Epidermal melanocyte (primary cell): ENCODE results near the gene EDN2.

ENCODE experiments used
- DNase-seq: peaks from one replicate; pipeline ENCODE4 v3.0.0; 2011; ENCODE audit warnings: low spot score; ENCODE audit not compliant: insufficient read length

Gene EDN2

DNA sequence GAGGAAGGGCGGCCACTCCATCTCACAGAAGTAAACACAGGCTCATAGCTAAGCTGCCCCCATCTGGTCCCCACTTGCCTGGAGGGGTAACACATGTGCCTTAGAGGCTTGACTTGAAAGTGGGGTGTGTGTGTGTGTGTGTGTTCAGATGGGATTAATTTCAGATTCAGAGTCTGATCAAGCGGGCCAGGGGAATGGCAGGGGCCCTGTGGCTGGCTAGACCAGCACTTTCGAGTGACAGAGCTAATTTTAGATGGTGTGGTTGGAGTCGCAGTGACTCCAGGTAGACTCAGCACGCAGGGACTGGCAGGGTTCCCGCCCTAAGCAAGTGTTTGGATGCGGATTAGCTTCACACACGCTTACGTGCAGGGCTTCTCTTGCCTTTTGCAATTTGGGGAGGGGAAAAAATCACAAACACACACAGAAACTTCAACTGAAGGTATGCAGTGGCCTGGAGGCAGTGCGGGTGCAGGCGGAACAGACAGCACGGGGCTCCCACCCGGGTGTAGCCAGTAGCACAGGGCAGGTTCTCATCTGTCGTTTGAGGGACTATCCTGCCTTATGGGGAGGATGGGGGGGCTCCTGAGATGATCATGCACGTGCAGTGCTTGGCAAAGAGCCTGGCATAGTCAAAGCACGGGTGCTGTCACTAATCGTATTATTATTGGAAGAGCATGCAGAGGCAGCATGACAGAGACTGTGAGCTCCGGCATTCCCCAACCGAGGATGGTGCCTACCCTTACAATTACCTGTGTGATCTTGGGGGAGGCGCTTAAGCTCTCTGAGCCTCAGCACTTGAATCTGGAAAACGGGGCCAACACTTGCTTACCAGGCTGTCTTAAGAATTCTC is 1.3 kb downstream of the EDN2 start:
- no peak for DNase-seq

DNA sequence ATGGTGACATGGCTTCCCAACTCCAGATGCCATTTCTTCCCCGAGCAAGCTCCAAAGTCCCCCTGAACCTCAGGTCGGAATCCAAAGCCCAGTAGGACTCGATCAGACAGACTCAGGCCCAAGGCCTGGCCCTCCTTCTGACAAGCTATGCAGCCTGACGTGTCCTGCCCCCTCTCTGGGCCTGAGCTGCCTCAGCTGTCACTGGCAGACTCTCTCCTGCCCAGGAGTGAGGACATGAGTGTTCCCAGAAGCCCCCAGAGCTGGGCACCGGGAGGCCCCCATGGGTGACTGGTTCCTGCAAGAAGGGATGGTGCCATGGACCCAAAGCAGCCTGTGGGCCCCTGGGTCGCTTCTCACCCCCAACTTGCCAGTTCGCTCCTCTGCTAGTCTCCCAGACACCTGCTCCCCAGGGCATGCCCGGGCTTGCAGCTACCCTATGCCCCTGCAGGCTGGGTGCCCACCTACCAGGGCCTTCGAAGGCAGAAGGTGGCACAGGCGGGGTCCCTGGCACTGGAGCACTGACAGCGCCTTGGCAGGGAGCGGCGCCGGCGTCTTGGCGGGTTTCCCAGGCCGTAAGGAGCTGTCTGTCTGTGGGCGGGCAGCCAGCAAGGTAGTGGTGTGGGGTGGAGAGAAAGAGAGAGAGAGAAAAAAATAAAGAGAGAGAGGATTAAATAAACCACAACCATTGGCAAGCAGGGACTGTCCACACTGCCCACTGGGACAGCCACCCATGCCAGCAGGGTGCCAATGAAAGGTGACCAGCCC is 2.3 kb downstream of the EDN2 start:
- DNase-seq = no peak

- no peak for DNase-seq
Measured at GRCh38 chr1:41481109-41481775, 3.2 kb downstream of the EDN2 start.

- no peak for DNase-seq
Measured at GRCh38 chr1:41480204-41481108, 4.0 kb downstream of the EDN2 start.

DNA sequence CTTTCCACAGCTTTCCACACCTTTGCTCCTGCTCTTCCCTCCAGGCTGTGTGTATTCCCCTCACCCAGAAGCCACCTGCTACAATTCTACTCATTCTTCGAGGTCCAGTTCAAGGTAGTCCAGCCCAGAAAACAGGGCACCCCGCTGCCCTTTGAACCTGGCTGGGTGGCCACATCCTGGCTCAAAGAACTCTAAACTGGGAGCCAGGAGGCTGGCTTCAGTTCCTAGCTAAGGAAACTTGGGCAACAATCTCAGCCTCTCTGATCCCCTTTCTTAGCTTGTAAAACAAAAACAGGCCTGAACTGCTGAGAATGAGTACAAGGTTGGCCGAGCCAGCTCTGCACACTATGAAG is 4.7 kb downstream of the EDN2 start:
- DNase-seq = no peak

- DNase-seq = no peak
Measured at GRCh38 chr1:41479000-41479807, 5.3 kb downstream of the EDN2 start.

DNA sequence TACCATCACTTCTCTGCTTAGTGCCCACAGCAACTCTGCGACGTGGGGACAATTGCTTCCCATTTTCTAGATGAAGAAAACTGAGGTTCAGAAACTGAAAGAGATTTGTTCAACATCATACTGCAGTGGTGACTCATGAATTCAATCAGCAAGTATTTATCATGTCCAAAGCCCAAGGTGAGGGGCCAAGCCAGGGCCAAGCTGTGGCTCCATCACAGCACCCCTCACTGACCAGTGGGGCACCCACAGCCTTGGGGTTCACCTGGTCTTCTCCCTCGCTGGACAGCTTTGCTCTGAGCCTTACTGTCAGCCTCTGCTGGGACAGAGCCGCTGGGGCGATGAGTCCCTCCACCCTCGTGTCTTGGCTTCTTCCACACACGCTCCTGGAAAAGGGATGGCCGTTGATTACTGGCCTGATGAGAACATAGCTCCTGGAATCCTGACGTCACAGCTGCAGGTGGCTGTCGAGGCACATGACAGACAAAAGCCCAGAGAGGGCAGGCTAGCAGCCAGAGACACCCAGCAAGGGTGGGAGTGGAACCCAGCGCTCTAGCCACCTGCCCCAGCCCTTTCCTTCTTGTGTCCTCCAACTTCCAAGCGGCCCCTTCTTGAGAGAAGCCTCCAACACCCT is 6.2 kb downstream of the EDN2 start:
- no peak for DNase-seq

- DNase-seq = no peak
Measured at GRCh38 chr1:41476807-41477361, 7.6 kb downstream of the EDN2 start.

- no peak for DNase-seq
Measured at GRCh38 chr1:41475859-41476567, 8.5 kb downstream of the EDN2 start.

DNA sequence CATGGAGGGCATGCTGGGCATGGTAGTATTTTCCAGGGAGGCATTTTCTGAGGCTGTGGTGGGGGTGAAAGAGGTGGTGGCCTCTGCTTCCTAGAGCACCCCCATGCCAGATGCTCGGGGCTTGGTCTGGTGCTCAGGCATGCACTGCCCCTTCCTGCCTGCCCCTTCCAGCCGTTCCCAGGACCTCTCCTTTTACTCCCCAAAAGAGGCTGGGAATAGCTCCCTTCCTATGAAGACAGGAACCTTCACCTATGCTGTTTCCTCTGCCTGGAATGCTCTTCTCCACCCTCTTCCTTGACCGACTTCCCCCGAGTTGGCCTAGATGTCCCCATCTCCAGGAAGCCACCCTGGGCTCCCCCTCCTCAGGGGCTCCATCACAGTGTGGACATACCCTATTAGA is 9.1 kb downstream of the EDN2 start:
- no peak for DNase-seq

DNA sequence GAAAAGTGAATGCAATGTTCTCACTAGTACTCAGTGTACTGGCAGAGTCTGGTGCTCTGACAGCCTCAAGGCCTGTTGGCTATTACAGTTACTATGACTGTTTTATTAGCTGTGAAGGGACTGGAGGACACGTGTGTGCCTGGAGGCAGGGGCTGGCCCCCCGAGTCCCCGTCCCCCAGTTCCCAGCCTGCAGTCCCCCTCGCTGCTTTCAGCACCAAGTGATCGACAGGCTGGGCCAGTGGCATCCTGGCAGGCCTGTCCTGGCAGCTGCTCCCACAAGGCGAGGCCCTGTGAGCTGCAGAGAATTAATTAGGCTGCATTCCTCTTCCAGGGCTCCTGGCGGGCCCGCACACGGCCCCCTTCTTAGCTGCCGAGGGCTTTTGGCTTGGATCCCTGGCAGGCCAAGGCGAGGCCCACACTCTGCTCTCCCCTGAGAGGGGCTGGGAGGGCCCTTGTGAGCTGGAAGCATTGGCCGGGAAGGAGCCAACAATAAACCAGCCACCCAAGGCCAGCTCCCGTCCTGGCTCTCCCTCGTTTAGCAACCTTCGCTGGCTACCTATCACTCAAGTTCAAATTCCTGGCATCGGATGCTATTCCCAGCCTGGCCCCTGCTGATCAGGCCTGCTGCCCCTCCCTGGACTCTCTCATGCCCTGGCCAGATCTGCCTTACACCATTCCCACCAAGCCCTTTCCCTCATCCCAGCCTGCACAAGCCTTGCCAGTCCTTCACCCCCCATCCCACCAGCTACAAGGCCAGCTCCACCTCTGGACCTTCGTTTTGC is 9.8 kb downstream of the EDN2 start:
- no peak for DNase-seq

DNA sequence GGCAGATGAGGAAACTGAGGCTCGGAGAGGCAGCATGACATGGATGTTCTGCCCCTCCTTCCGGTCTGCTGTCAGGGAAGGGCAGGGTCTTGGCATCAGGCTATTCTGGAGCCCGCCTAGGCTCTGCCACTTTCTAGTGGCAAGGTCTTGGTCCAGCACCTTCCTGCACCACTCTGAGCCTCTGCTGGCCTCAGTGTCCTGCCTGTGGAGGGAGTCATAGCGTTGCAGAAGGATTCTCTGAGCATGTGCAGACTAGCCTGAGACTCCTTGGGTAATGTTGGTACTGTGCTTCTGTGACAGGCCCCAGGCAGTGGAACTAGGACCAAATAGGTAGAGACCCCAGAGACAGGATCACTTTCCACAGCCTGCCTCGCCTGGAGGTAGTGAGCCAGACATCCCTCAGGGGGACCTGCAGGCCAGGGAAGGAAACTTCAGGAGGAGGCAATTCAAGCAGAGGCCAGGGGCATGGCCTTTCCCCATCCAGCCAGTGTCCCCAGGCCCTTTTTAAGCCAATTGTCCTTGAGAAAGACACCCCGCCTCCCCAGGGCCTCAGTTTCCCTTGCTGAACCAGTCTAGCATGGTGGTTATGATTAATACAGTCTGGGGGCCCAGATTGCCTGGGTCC is 10.6 kb downstream of the EDN2 start:
- no peak for DNase-seq

- DNase-seq = no peak
Measured at GRCh38 chr1:41471658-41472057, 12.8 kb downstream of the EDN2 start.

- DNase-seq = no peak
Measured at GRCh38 chr1:41469706-41470105, 14.8 kb downstream of the EDN2 start.

GRCh38 chr1:41468122-41468762 is 16.2 kb downstream of the EDN2 start:
- DNase-seq = no peak

- DNase-seq = no peak
Measured at GRCh38 chr1:41467673-41468072, 16.8 kb downstream of the EDN2 start.

- no peak for DNase-seq
Measured at GRCh38 chr1:41466146-41466545, 18.3 kb downstream of the EDN2 start.
